GM23338 (cell line): ENCODE data around the gene BCAS3. TPM values are rescaled to one million over a fixed set of nuclear protein-coding genes. Genes with fewer than 3 reads are reported as not detected.

Source experiments
- ATAC-seq: fragments of 200-7000 bp; cut with Tn5 transposase; 3 replicates; pipeline ENCODE4 v1.9.1; 2020
- DNase-seq: peaks from one replicate; pipeline ENCODE4 v3.0.0-alpha.2; 2015; ENCODE audit warnings: low spot score
- H2AFZ ChIP-seq: fragments of 200-600 bp; sonication (generic); 2 replicates; pipeline ENCODE4 v1.8.0; 2016; ENCODE audit warnings: antibody characterized with exemption, mild to moderate bottlenecking, moderate library complexity
- H3F3A ChIP-seq: fragments of 200-600 bp; sonication (generic); replicated peaks from 2 replicates; pipeline ENCODE4 v1.8.0; 2017; ENCODE audit warnings: antibody characterized with exemption, mixed run types, low read depth
- H3K27ac ChIP-seq: fragments of 200-600 bp; sonication (generic); 2 replicates; pipeline ENCODE4 v1.6.1; 2016; ENCODE audit warnings: low read depth
- H3K27me3 ChIP-seq: fragments of 200-600 bp; sonication (generic); 2 replicates; pipeline ENCODE4 v1.8.0; 2016; ENCODE audit warnings: mild to moderate bottlenecking, mixed run types, moderate library complexity; ENCODE audit not compliant: insufficient read depth
- H3K36me3 ChIP-seq: fragments of 200-600 bp; sonication (generic); 2 replicates; pipeline ENCODE4 v1.8.0; 2016; ENCODE audit warnings: mild to moderate bottlenecking; ENCODE audit not compliant: insufficient read depth
- H3K4me1 ChIP-seq: fragments of 200-600 bp; sonication (generic); 2 replicates; pipeline ENCODE4 v1.8.0; 2016; ENCODE audit warnings: mild to moderate bottlenecking, moderate library complexity; ENCODE audit not compliant: insufficient read depth
- H3K4me2 ChIP-seq: fragments of 200-600 bp; sonication (generic); 2 replicates; pipeline ENCODE4 v1.7.1; 2017; ENCODE audit warnings: mixed run types
- H3K4me3 ChIP-seq: fragments of 200-600 bp; sonication (generic); 2 replicates; pipeline ENCODE4 v1.6.1; 2016; ENCODE audit warnings: mixed run types
- H3K79me2 ChIP-seq: fragments of 200-600 bp; sonication (generic); replicated peaks from 2 replicates; pipeline ENCODE4 v1.8.0; 2017; ENCODE audit warnings: mild to moderate bottlenecking; ENCODE audit not compliant: insufficient read depth
- H3K9me2 ChIP-seq: fragments of 200-600 bp; sonication (generic); 2 replicates; pipeline ENCODE4 v1.8.0; 2017; ENCODE audit not compliant: insufficient read depth
- H4K20me1 ChIP-seq: fragments of 200-600 bp; sonication (generic); replicated peaks from 2 replicates; pipeline ENCODE4 v1.8.0; 2017; ENCODE audit warnings: mild to moderate bottlenecking; ENCODE audit not compliant: insufficient read depth
- H3K27ac Mint-ChIP-seq: 2 replicates; pipeline ENCODE4 v1.8.0; 2020; ENCODE audit warnings: inconsistent platforms, mild to moderate bottlenecking, moderate library complexity, mixed read lengths
- H3K27me3 Mint-ChIP-seq: 3 replicates; pipeline ENCODE4 v1.8.0; 2022; ENCODE audit warnings: low read depth, mild to moderate bottlenecking, moderate library complexity, mixed read lengths, inconsistent platforms; ENCODE audit not compliant: insufficient read depth, poor library complexity
- H3K36me3 Mint-ChIP-seq: 3 replicates; pipeline ENCODE4 v1.8.0; 2021; ENCODE audit warnings: low read depth, mild to moderate bottlenecking, inconsistent platforms, moderate library complexity, mixed read lengths
- H3K4me1 Mint-ChIP-seq: 3 replicates; pipeline ENCODE4 v1.8.0; 2020; ENCODE audit warnings: mild to moderate bottlenecking, inconsistent platforms, mixed read lengths
- H3K4me3 Mint-ChIP-seq: 3 replicates; pipeline ENCODE4 v1.8.0; 2021; ENCODE audit warnings: moderate library complexity, mild to moderate bottlenecking, inconsistent platforms, mixed read lengths
- H3K9me3 Mint-ChIP-seq: 3 replicates; pipeline ENCODE4 v1.8.0; 2020; ENCODE audit warnings: moderate library complexity, mild to moderate bottlenecking, inconsistent platforms, mixed read lengths
- CREB1 ChIP-seq: fragments of 250-450 bp; sonication (Bioruptor Pico); IDR thresholded peaks from 2 replicates; pipeline ENCODE4 v1.5.0; 2020; ENCODE audit warnings: low read depth, mild to moderate bottlenecking, moderate library complexity
- CTCF ChIP-seq, 2 experiments: fragments of 200-600 bp in 1 of 2; sonication (generic) in 1 of 2; conservative IDR thresholded peaks; 2 replicates each; pipeline versions ENCODE4 v1.5.1 to v1.6.1; 2016 to 2017; ENCODE audit warnings: antibody characterized with exemption in 2 of 2, low read depth in 2 of 2, mild to moderate bottlenecking in 2 of 2, moderate library complexity in 1 of 2
- ETS1 ChIP-seq: IDR thresholded peaks from 2 replicates; pipeline ENCODE4 v1.6.1; 2016; ENCODE audit warnings: antibody characterized with exemption
- EZH2 ChIP-seq: fragments of 200-600 bp; sonication (generic); IDR thresholded peaks from one replicate; pipeline ENCODE4 v1.8.0; 2017; ENCODE audit warnings: antibody characterized with exemption, mild to moderate bottlenecking, low read depth; ENCODE audit not compliant: unreplicated experiment
- EZH2phosphoT487 ChIP-seq: fragments of 200-600 bp; sonication (generic); IDR thresholded peaks from one replicate; pipeline ENCODE4 v1.8.1; 2018; ENCODE audit warnings: antibody characterized with exemption; ENCODE audit not compliant: unreplicated experiment
- JUNB ChIP-seq: IDR thresholded peaks from one replicate; pipeline ENCODE4 v1.6.1; 2016; ENCODE audit warnings: antibody characterized with exemption; ENCODE audit not compliant: unreplicated experiment
- NANOG ChIP-seq: IDR thresholded peaks from 2 replicates; pipeline ENCODE4 v1.6.1; 2016; ENCODE audit warnings: antibody characterized with exemption, borderline replicate concordance
- POLR2AphosphoS5 ChIP-seq: IDR thresholded peaks from 2 replicates; pipeline ENCODE4 v1.6.1; 2016; ENCODE audit warnings: antibody characterized with exemption, low read depth
- REST ChIP-seq: IDR thresholded peaks from one replicate; pipeline ENCODE4 v1.6.1; 2018; ENCODE audit warnings: antibody characterized with exemption; ENCODE audit not compliant: unreplicated experiment
- STAT1 ChIP-seq: IDR thresholded peaks from one replicate; pipeline ENCODE4 v1.6.1; 2016; ENCODE audit warnings: antibody characterized with exemption; ENCODE audit not compliant: unreplicated experiment
- ZNF114 ChIP-seq: fragments of 250-450 bp; sonication (Bioruptor Pico); IDR thresholded peaks from 2 replicates; pipeline ENCODE4 v1.5.0; 2020; ENCODE audit warnings: mild to moderate bottlenecking, moderate library complexity
- ZNF331 ChIP-seq: fragments of 250-450 bp; sonication (Bioruptor Pico); IDR thresholded peaks from 2 replicates; pipeline ENCODE4 v1.5.0; 2020; ENCODE audit warnings: low read depth, mild to moderate bottlenecking, moderate library complexity
- ZNF462 ChIP-seq: fragments of 250-450 bp; sonication (Bioruptor Pico); IDR thresholded peaks from 2 replicates; pipeline ENCODE4 v1.5.0; 2020; ENCODE audit warnings: mild to moderate bottlenecking, moderate library complexity
- polyA plus RNA-seq: library from polyadenylated mRNA; unstranded; fragments of >200 nt; fragmentation: Nextera tagmentation; extraction: Ambion mirVana; gene quantifications from 2 replicates; pipeline ENCODE4 v1.2.1, GENCODE V29; 2016
- total RNA-seq: library from RNA; depleted of rRNA; stranded (reverse); fragments of >200 nt; shearing (Covaris generic); gene quantifications from 2 replicates; pipeline ENCODE4 v1.2.3, GENCODE V29; 2014

BCAS3 gene
- total and polyA plus RNA-seq, 2 experiments from 2014 or later, result 8.2 to 28.0 TPM

GRCh38 chr17:61371606-61372005, 694.0 kb downstream of the BCAS3 start:
- no peaks in the 10 kb centered on the region for H3K9me2 ChIP-seq
- ATAC-seq (no peak), DNase-seq (no peak)
- TF ChIP-seq NANOG, result no peak
- no peak for TF ChIP-seq ZNF331 (CRISPR knock-in tag)
- TF ChIP-seq CTCF (conservative IDR thresholded peaks at IDR 0.05; ENCODE audit: low read depth in 2 of 2), result no peak
- TF ChIP-seq ZNF114 (CRISPR knock-in tag), result no peak
- no peak for TF ChIP-seq REST
- no peak for TF ChIP-seq ETS1
- no peak for TF ChIP-seq EZH2phosphoT487
- no peak for TF ChIP-seq EZH2
- no peak for TF ChIP-seq JUNB
- no peak for TF ChIP-seq ZNF462 (CRISPR knock-in tag)
- TF ChIP-seq CREB1 (CRISPR knock-in tag), result no peak
- TF ChIP-seq POLR2AphosphoS5, result no peak
- no peak for TF ChIP-seq STAT1
- no peak overlapping the region for H2AFZ ChIP-seq
- Mint-ChIP-seq H3K27me3 (peaks cover 4% of the 10 kb centered on the region), H3K4me1 (no peaks in the 10 kb centered on the region; the same call in 1 of the 3 replicates), H3K36me3 (no peaks in the 10 kb centered on the region), H3K27ac (no peak overlapping the region), H3K9me3 (no peaks in the 10 kb centered on the region), H3K4me3 (no peak overlapping the region)
- no peaks in the 10 kb centered on the region for H3F3A ChIP-seq
- no peak overlapping the region for H3K4me3 ChIP-seq
- no peak overlapping the region for H3K4me2 ChIP-seq
- H3K79me2 ChIP-seq, result no peaks in the 10 kb centered on the region
- no peaks in the 10 kb centered on the region for H4K20me1 ChIP-seq
- no peaks in the 10 kb centered on the region; the same call in 1 of the 2 replicates for H3K36me3 ChIP-seq
- no peak overlapping the region for H3K27ac ChIP-seq
- H3K4me1 ChIP-seq, result no peaks in the 10 kb centered on the region
- no peaks in the 10 kb centered on the region for H3K27me3 ChIP-seq
